Hematopoietic multipotent progenitor cell (in vitro differentiated cells): Measurements from ENCODE around the gene HEG1. TPM values are rescaled to one million over a fixed set of nuclear protein-coding genes. Genes with fewer than 3 reads are reported as not detected.

Experiments used
- DNase-seq, 3 donors: peaks; one replicate each; pipeline ENCODE4 v3.0.0-alpha.2; 2011 to 2015; ENCODE audit warnings: low read depth in 2 of 3, low spot score in 2 of 3
- total RNA-seq: library from RNA; depleted of rRNA; stranded (reverse); fragments of >200 nt; gene quantifications from one replicate; pipeline ENCODE4 v1.2.3, GENCODE V29; 2012

Gene HEG1
- total RNA-seq, 1 donor, result 3.0 TPM

GRCh38 chr3:125050488-125051090 lies 5.2 kb downstream of the HEG1 start:
- no peak for DNase-seq

GRCh38 chr3:125048282-125048681 lies 7.5 kb downstream of the HEG1 start:
- no peak for DNase-seq

- DNase-seq, result no peak
These were observed 9.8 kb downstream of the HEG1 start for GRCh38 chr3:125045965-125046364.

- no peak for DNase-seq
These were observed 10.6 kb downstream of the HEG1 start for GRCh38 chr3:125045194-125045593.

GRCh38 chr3:125043599-125044151 lies 12.1 kb downstream of the HEG1 start:
- no peak for DNase-seq

- DNase-seq, result no peak
These were observed 12.9 kb downstream of the HEG1 start for GRCh38 chr3:125042725-125043406.

- DNase-seq, result no peak
These were observed 16.4 kb downstream of the HEG1 start for GRCh38 chr3:125039131-125040100.

- DNase-seq, result no peak
These were observed 18.2 kb downstream of the HEG1 start for GRCh38 chr3:125037498-125038150.

GRCh38 chr3:125035217-125035616 lies 20.6 kb downstream of the HEG1 start:
- no peak for DNase-seq

GRCh38 chr3:125033616-125034015 lies 22.2 kb downstream of the HEG1 start:
- no peak for DNase-seq

- DNase-seq, result no peak
These were observed 22.7 kb downstream of the HEG1 start for GRCh38 chr3:125033135-125033534.

GRCh38 chr3:125032683-125033082 lies 23.1 kb downstream of the HEG1 start:
- no peak for DNase-seq

- DNase-seq, result no peak
These were observed 23.6 kb downstream of the HEG1 start for GRCh38 chr3:125032100-125032643.

- DNase-seq, result no peak
These were observed 24.3 kb downstream of the HEG1 start for GRCh38 chr3:125031544-125031943.

GRCh38 chr3:125028657-125029056 lies 27.1 kb downstream of the HEG1 start:
- no peak for DNase-seq

GRCh38 chr3:125025642-125026041 lies 30.2 kb downstream of the HEG1 start:
- peak in 1 of 3 donors; percentile 38 for DNase-seq

- DNase-seq, result no peak
These were observed 31.0 kb downstream of the HEG1 start for GRCh38 chr3:125024817-125025216.

- no peak for DNase-seq
These were observed 31.8 kb downstream of the HEG1 start for GRCh38 chr3:125023833-125024555.

GRCh38 chr3:125022206-125022605 lies 33.6 kb downstream of the HEG1 start:
- DNase-seq, result peak in 2 of 3 donors; percentile 16 to 76

- no peak for DNase-seq
These were observed 36.5 kb downstream of the HEG1 start for GRCh38 chr3:125019271-125019670.
